Glomerular endothelial cell (primary cell): ENCODE measurements around the gene PRKRIP1. TPM values are rescaled to one million over a fixed set of nuclear protein-coding genes. Genes with fewer than 3 reads are reported as not detected.
"Not testable (repeated sequence)": the region's sequence is repeated elsewhere in the genome, so short reads cannot be mapped to it uniquely, and the experiment has no call there.

Source experiments
- DNase-seq: peaks from one replicate; pipeline ENCODE4 v3.0.0-alpha.2; 2011; ENCODE audit warnings: low read depth, low spot score; ENCODE audit errors: extremely low read depth
- total RNA-seq: library from RNA; depleted of rRNA; stranded (reverse); fragments of >200 nt; gene quantifications from 2 replicates; pipeline ENCODE4 v1.2.3, GENCODE V29; 2015

Gene PRKRIP1
- total RNA-seq, 1 donor from 2014 or later = 28.1 TPM

- DNase-seq = no peak
Observed at GRCh38 chr7:102429141-102429899, 33.2 kb downstream of the PRKRIP1 start.

DNA sequence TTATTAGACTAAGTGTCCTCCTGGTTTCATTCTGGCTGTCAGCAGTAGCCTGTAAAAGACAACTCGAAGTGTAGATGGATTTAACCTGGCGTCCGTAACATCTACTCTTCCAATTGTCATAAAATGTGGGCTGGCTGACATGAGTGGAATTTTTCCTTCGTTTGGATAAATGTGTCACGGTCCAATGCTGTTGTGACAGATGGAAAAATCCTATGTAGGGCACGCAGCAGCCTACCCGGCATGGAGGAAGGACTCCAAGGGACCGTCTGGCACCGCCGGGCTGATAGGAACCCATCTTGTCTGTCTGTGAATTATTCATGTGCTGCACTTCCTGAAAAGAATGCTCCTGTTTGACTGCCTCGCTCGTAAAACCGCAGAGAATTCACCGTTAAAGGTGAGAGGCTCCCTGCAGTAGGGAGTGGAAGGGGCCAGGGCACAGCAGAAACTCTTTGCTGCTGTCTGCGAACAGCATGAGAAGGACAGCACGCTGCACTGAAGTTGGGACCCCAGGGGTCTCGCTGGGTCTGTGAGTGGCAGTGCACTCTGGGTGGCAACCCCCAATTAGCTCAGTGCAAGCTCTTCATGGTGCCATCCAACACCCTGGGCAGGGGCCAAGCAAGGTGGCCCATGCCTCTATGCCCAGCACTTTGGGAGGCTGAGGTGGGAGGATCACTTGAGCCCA, 35.6 kb downstream of the PRKRIP1 start:
- DNase-seq = no peak

- DNase-seq = no peak
Observed at GRCh38 chr7:102432442-102433218, 36.5 kb downstream of the PRKRIP1 start.

GRCh38 chr7:102433219-102434038, 37.3 kb downstream of the PRKRIP1 start, which contains the start of gene ORAI2:
Gene ORAI2, plus strand, starts transcription at chr7:102433575. Its CDS starts 5,382 bp downstream, at chr7:102438957.
- DNase-seq = no peak

DNA sequence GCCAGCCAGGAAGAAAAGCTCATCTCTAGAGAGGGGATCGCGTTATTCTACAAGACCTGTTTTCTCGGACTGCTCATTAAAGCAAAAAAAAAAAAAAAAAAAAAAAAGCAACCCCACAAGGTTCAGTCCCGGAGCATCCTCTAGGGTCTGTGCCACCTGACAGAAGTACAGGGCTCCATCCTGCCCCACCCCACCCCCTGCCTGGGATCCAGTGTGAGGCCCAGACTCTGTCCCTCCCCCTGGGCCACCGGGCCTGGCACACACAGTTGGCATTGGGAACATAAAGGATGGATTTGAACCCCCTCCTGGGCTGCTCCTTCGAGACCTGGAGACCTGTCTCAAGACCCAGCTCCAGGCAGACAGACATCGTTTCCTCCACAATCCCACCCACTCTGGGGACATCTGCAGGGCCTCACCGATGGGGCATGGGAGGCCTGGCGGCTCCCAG, 37.9 kb downstream of the PRKRIP1 start:
- no peak for DNase-seq

GRCh38 chr7:102436118-102436517, 40.0 kb downstream of the PRKRIP1 start:
- no peak for DNase-seq

DNA sequence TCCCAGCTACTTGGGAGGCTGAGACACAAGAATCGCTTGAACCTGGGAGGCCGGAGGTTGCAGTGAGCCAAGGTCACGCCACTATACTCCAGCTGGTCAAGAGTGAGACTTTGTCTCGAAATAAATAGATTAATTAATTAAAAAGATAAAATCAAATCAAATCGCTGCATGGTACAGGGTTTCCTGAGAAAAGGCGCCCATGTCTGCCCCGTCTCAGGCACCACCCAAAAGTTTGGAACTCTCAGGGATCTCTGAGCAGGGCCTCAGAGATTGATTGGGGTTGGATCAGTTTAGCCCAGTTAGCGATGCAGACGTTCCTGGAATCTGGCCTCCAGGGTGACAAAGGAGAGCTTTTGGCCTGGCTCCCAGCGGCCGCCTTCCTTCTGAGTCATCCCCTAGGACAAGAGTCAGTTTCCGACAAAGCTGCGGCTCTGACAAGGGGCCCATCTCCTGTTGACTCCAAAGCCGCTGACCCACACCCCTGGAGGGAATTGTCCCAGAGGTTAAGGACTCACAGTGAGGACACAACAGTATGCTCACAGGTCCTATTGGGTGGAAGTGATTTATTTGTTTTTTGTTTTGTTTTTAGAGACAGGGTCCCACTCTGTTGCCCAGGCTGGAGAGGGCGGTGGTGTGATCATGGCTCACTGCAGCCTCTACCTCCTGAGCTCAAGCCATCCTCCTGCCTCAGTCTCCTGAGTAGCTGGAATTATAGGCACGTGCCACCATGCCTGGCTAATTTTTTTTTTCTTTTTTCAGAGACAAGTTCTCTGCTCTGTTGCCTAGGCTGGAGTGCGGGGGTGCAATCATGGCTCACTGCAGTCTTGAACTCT, 44.0 kb downstream of the PRKRIP1 start:
- DNase-seq = peak; percentile 60

DNA sequence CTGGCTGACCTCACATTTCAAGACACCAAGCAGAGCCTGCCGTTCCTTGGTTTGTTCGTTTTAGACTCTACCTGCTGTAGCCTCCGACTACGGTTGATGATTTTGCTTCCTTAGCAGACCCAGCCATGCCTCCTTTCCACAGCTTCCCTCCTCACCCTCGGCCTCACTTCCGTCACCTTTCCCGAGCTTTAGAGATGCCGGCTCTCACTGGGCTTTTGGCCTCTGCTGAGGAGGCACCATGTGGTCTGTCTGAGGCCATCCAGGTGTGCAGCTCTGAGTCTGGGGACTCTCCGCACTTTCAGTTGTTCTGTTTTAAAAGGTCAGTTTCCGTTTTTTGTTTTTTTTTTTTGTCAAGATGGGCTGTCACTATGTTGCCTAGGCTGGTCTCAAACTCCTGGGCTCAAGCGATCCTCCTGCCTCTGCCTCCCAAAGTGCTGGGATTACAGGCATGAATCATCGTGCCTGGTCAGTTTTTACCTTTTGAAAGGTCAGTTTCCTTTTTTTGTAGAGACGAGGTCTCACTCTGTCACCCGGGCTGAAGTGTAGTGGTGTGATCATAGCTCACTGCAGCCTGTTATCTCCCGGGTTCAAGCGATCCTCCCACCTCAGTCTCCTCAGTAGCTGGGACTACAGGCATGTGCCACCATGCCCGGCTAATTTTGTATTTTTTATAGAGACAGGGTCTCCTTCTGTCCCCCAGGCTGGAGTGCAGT, 49.0 kb downstream of the PRKRIP1 start:
- DNase-seq = no peak

DNA sequence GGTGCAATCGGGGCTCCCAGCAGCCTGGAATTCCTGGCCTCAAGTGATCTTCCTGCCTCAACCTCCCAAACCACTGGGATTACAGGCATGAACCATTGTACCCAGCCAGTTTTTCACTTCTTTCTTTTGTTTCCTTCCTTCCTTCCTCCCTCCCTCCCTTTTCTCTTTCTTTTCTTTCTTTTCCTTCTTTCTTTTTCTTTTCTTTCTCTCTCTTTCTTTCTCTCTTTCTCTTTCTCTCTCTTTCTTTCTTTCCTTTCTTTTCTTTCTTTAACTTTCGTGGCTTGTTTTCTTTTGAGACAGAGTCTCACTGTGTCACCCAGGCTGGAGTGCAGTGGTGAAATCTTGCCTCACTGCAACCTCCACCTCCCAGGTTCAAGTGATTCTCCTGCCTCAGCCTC, 49.5 kb downstream of the PRKRIP1 start:
- no peak for DNase-seq

DNA sequence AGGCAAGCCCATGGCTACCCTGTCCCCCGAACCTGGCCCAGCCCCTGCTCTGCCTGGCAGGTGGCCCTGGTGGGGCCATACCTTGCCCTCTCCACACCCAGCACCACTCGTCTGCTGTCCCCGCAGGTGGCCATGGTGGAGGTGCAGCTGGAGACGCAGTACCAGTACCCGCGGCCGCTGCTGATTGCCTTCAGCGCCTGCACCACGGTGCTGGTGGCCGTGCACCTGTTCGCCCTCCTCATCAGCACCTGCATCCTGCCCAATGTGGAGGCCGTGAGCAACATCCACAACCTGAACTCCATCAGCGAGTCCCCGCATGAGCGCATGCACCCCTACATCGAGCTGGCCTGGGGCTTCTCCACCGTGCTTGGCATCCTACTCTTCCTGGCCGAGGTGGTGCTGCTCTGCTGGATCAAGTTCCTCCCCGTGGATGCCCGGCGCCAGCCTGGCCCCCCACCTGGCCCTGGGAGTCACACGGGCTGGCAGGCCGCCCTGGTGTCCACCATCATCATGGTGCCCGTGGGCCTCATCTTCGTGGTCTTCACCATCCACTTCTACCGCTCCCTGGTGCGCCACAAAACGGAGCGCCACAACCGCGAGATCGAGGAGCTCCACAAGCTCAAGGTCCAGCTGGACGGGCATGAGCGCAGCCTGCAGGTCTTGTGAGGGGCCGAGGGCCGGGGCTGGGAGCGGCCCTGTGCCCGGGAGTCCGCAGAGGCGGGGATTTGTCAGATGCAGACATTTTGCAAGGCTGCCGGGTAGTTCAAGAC, 50.4 kb downstream of the PRKRIP1 start:
- no peak for DNase-seq

- no peak for DNase-seq
Observed at GRCh38 chr7:102447311-102447710, 51.1 kb downstream of the PRKRIP1 start.

DNA sequence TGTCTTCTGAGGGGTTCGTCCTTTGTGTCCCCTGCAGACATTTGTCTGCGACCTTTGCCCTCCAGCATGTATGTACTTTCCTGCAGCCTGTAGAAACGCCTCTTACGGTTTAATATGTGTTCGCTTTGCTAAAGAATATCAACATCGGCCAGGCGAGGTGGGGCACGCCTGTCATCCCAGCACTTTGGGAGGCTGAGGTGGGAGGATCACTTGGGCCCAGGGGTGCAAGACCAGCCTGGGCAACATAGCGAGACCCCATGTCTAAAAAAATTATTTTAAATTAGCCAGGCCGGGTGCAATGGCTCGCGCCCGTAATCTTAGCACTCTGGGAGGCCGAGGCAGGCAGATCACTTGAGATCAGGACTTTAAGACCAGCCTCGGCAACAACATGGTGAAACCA, 53.0 kb downstream of the PRKRIP1 start:
- DNase-seq = no peak

GRCh38 chr7:102450242-102450641, 54.1 kb downstream of the PRKRIP1 start:
- DNase-seq = no peak

- no peak for DNase-seq
Observed at GRCh38 chr7:102451371-102452054, 55.4 kb downstream of the PRKRIP1 start.

GRCh38 chr7:102452451-102452850, 56.3 kb downstream of the PRKRIP1 start:
- no peak for DNase-seq

DNA sequence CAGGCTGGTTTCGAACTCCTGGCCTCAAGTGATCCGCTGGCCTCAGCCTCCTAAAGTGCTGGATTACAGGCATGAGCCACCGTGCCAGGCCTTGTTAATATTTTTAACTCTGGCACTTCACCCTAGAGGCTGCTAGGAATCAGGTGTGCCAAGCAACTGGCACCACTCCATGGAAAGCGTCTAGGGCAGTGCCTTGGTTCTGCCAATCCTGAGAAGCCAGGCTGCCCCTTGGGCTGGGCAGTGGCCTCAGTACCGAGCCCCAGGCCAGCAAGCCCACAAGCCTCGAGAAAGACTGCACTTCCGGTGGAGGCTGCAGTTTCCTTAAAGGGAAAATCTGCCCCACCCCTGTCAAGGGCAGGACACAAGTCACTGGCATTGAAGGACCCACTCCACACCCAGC, 57.2 kb downstream of the PRKRIP1 start:
- no peak for DNase-seq

DNA sequence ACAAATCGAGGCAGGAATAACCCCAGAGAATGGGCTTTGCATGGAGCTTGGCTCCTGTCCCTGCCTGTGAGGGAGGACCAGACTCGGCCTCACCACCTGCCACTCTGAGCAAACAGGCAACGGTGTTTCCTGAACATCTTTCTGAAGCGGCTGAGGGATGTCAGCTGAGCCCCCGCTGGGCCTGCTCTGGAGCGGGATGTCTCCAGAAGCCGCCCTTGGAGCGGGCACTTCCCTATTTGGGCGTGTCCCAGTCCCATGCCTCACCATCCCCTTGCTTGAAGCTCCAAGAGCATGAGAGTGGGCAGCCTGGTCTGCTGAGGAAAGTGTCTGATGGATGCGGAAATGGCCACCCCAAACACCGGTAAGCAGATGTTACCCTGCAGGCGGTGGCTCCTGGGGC, 58.3 kb downstream of the PRKRIP1 start:
- DNase-seq = no peak

DNA sequence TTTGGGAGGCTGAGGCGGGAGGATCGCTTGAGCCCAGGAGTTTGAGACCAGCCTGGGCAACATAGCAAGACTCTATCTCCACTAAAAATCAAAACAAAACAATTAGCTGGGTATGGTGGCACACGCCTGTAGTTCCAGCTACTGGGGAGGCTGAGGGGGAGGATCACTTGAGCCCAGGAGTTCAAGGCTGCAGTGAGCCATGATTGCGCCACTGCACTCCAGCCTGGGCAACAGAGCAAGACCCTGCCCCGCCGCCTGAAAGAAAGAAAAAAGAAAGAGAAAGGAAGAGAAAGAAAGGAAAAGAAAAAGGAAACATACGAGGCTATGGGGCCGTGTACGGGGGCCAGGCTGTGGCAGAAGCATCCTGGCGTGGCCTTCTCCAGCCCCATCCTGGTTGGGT, 58.8 kb downstream of the PRKRIP1 start:
- DNase-seq = not testable (repeated sequence)
